HepG2 (cell line): ENCODE data around the gene ZNF175. TPM values are rescaled to one million over a fixed set of nuclear protein-coding genes. Genes with fewer than 3 reads are reported as not detected.
A peak's percentile ranks its signal among the peaks of the same experiment; 100 is the strongest.

Source experiments
- ATAC-seq: fragments of 200-7000 bp; cut with Tn5 transposase; 3 replicates; pipeline ENCODE4 v1.9.1; 2020; ENCODE audit warnings: mild to moderate bottlenecking, moderate library complexity
- Bru-seq: library from RNA; stranded (reverse); fragments of 400-500 nt; gene quantifications from one replicate; lab custom pipeline; 2021; lab: Mats Ljungman, UMichigan
- BruChase-seq, 2 experiments: library from RNA; stranded (reverse); fragments of 400-500 nt; gene quantifications; one replicate each; lab custom pipeline; 2021; lab: Mats Ljungman, UMichigan
- BruUV-seq: library from RNA; stranded (reverse); fragments of 400-500 nt; replicated peaks from 2 replicates; lab custom pipeline; 2021; lab: Mats Ljungman, UMichigan
- CTCF ChIA-PET: fragments of 300-600 bp; formaldehyde crosslinking; extraction: SDS; loops from one replicate; lab custom pipeline; 2021; ENCODE audit warnings: low total read pairs, inconsistent platforms, low intra/inter-chr PET ratio; lab: Yijun Ruan, JAX
- POLR2A ChIA-PET: fragments of 350-600 bp; sonication (Branson Sonifier 250); formaldehyde crosslinking; loops from one replicate; lab custom pipeline; 2020; ENCODE audit warnings: antibody characterized with exemption, inconsistent platforms; lab: Yijun Ruan, JAX
- DNase-seq: peaks from one replicate; pipeline ENCODE4 v3.0.0-alpha.2; 2015; ENCODE audit warnings: low spot score
- FAIRE-seq: peaks from 3 replicates; lab custom pipeline; 2011; peaks lifted over from hg19 to GRCh38; lab: Jason Lieb, UNC
- H2AFZ ChIP-seq: one replicate; pipeline ENCODE4 v1.6.1; 2011; ENCODE audit warnings: low read length, inconsistent platforms
- H3K27ac ChIP-seq: fragments of 300-600 bp; 3 replicates; pipeline ENCODE4 v1.8.0; 2011; ENCODE audit warnings: mixed run types, mild to moderate bottlenecking, mixed read lengths, low read length, inconsistent platforms; ENCODE audit not compliant: insufficient read depth; ENCODE audit errors: extremely low read length
- H3K27me3 ChIP-seq, 2 experiments: fragments of 200-600 bp in 1 of 2; 2 replicates in 1 of 2; 3 replicates in 1 of 2; pipeline versions ENCODE4 v1.6.0 to v1.8.0; 2011; ENCODE audit warnings: low read length in 2 of 2, mild to moderate bottlenecking in 2 of 2, moderate library complexity in 2 of 2, inconsistent platforms in 1 of 2; ENCODE audit not compliant: insufficient read depth in 2 of 2, control insufficient read depth in 1 of 2
- H3K36me3 ChIP-seq, 2 experiments: fragments of 200-600 bp in 1 of 2; replicated peaks in 1 of 2; 2 replicates in 1 of 2; 3 replicates in 1 of 2; pipeline versions ENCODE4 v1.5.1 to v1.8.0; 2011; ENCODE audit warnings: low read length in 2 of 2, inconsistent platforms in 1 of 2; ENCODE audit not compliant: insufficient read depth in 2 of 2, control insufficient read depth in 1 of 2
- H3K4me1 ChIP-seq: 2 replicates; pipeline ENCODE4 v1.5.1; 2012; ENCODE audit warnings: low read length, inconsistent platforms; ENCODE audit not compliant: insufficient read depth
- H3K4me2 ChIP-seq: 2 replicates; pipeline ENCODE4 v1.6.0; 2011; ENCODE audit warnings: low read depth, low read length, inconsistent platforms
- H3K4me3 ChIP-seq, 3 experiments: fragments of 200-600 bp in 1 of 3; sonication (generic), shearing (Covaris generic) in 1 of 3; replicated peaks in 1 of 3; 2 replicates each; pipeline ENCODE4 v1.5.1; 2011 to 2016; ENCODE audit warnings: low read length in 3 of 3, inconsistent platforms in 2 of 3, low read depth in 2 of 3, mild to moderate bottlenecking in 2 of 3, control low read depth in 1 of 3, mixed read lengths in 1 of 3; ENCODE audit not compliant: insufficient read depth in 1 of 3
- H3K79me2 ChIP-seq: one replicate; pipeline ENCODE4 v1.6.1; 2011; ENCODE audit warnings: low read length, inconsistent platforms; ENCODE audit not compliant: insufficient read depth
- H3K9ac ChIP-seq: 2 replicates; pipeline ENCODE4 v1.6.0; 2011; ENCODE audit warnings: mild to moderate bottlenecking, low read depth, low read length, inconsistent platforms; ENCODE audit not compliant: insufficient read depth
- H3K9me3 ChIP-seq: 2 replicates; pipeline ENCODE4 v1.5.1; 2012; ENCODE audit warnings: mild to moderate bottlenecking, low read length
- H4K20me1 ChIP-seq: 2 replicates; pipeline ENCODE4 v1.6.0; 2011; ENCODE audit warnings: inconsistent platforms, mild to moderate bottlenecking, low read length, moderate library complexity; ENCODE audit not compliant: insufficient read depth
- ARID5B ChIP-seq: IDR thresholded peaks from 2 replicates; pipeline ENCODE4 v1.4.0; 2020; ENCODE audit warnings: mild to moderate bottlenecking, missing genetic modification reagents
- PHF20 ChIP-seq: sonication (generic); formaldehyde crosslinking; IDR thresholded peaks from 2 replicates; pipeline ENCODE4 v1.5.0; 2020; ENCODE audit warnings: mild to moderate bottlenecking, missing genetic modification reagents
- POLR2G ChIP-seq: fragments of 200-400 bp; formaldehyde crosslinking; IDR thresholded peaks from 2 replicates; pipeline ENCODE4 v1.6.1; 2018; ENCODE audit warnings: mild to moderate bottlenecking, low read depth, low read length, moderate library complexity
- THAP8 ChIP-seq: sonication (generic); formaldehyde crosslinking; IDR thresholded peaks from 2 replicates; pipeline ENCODE4 v1.5.1; 2020; ENCODE audit warnings: missing genetic modification reagents, mild to moderate bottlenecking, borderline replicate concordance
- ZNF143 ChIP-seq: sonication (generic); formaldehyde crosslinking; IDR thresholded peaks from 2 replicates; pipeline ENCODE4 v1.4.0; 2020; ENCODE audit warnings: missing genetic modification reagents
- WGBS: methylation state at CpG from one replicate; pipeline ENCODE4 v1.1.6; 2017; ENCODE audit warnings: low lambda C conversion rate; 5-methylcytosine and 5-hydroxymethylcytosine counted together
- in situ Hi-C: cut with HindIII; loops from 2 replicates; pipeline ENCODE4 v1.10.0; 2017; ENCODE audit warnings: low pct_unique_long_range_greater_than_20kb; ENCODE audit not compliant: extremely low pct_ligation_motif_present
- intact Hi-C: fragments of 100-400 bp; cut with micrococcal nuclease; formaldehyde crosslinking; loops from one replicate; pipeline ENCODE4 v1.10.0; 2022; ENCODE audit not compliant: unreplicated experiment
- long read RNA-seq, 2 experiments: library from RNA in 1 of 2; library from polyadenylated mRNA in 1 of 2; stranded (forward) in 1 of 2; unstranded in 1 of 2; transcript quantifications; one replicate each; pipeline ENCODE4 v2.0.0, GENCODE V29; 2019 to 2022
- polyA minus RNA-seq, 3 experiments: library from RNA; depleted of rRNA, polyadenylated mRNA; stranded (reverse); fragments of >200 nt; gene quantifications; 2 replicates each; pipeline ENCODE4 v1.2.3, GENCODE V29; 2011; ENCODE audit warnings: low replicate concordance in 1 of 3
- polyA plus RNA-seq, 8 experiments: library from polyadenylated mRNA; depleted of rRNA in 3 of 8; stranded (reverse) in 7 of 8; unstranded in 1 of 8; fragments of >200 nt; fragmentation: Illumina TruSeq in 4 of 8; extraction: Trizol in 4 of 8; gene quantifications; 2 replicates each; pipeline versions ENCODE4 v1.2.1 to v1.2.3, GENCODE V29; 2011 to 2016; ENCODE audit warnings: low read depth in 4 of 8, missing spikeins in 1 of 8, mixed read lengths in 1 of 8; ENCODE audit not compliant: insufficient read depth in 1 of 8
- total RNA-seq, 5 experiments: library from RNA; depleted of rRNA; stranded (reverse); fragments of >200 nt; fragmentation: Illumina TruSeq; extraction: Trizol; gene quantifications; 2 replicates each; pipeline ENCODE4 v1.2.3, GENCODE V29; 2016; ENCODE audit warnings: low read depth in 1 of 5

ZNF175 gene
- total RNA-seq (2016; rRNA removed; fragmentation: Illumina TruSeq; extraction: Trizol): 1.5 and 2.3 TPM in 2 replicates
- total RNA-seq (2016; cell fraction: cytosol; rRNA removed; fragmentation: Illumina TruSeq; extraction: Trizol; ENCODE audit: low read depth): 0.09 and 0.10 TPM in 2 replicates
- 2.7 and 2.8 TPM in 2 replicates for total RNA-seq (2016; cell fraction: insoluble cytoplasmic fraction; rRNA removed; fragmentation: Illumina TruSeq; extraction: Trizol)
- total RNA-seq (2016; cell fraction: membrane; rRNA removed; fragmentation: Illumina TruSeq; extraction: Trizol): 0.65 and 1.1 TPM in 2 replicates
- 1.6 and 2.5 TPM in 2 replicates for total RNA-seq (2016; cell fraction: nucleus; rRNA removed; fragmentation: Illumina TruSeq; extraction: Trizol)
- 1.1 and 1.2 TPM in 2 replicates for polyA plus RNA-seq (2011; rRNA removed)
- 0.55 and 0.62 TPM in 2 replicates for polyA plus RNA-seq (2011; cell fraction: cytosol; rRNA removed)
- polyA plus RNA-seq (2011; cell fraction: nucleus; rRNA removed): 2.2 and 2.5 TPM in 2 replicates
- polyA plus RNA-seq (2012): 1.5 and 1.9 TPM in 2 replicates
- polyA plus RNA-seq (2016; cell fraction: cytosol; fragmentation: Illumina TruSeq; extraction: Trizol; ENCODE audit: low read depth): 0.11 and 0.20 TPM in 2 replicates
- 2.0 and 2.6 TPM in 2 replicates for polyA plus RNA-seq (2016; cell fraction: insoluble cytoplasmic fraction; fragmentation: Illumina TruSeq; extraction: Trizol; ENCODE audit: low read depth)
- 0.32 and 0.44 TPM in 2 replicates for polyA plus RNA-seq (2016; cell fraction: membrane; fragmentation: Illumina TruSeq; extraction: Trizol; ENCODE audit: low read depth)
- polyA plus RNA-seq (2016; cell fraction: nucleus; fragmentation: Illumina TruSeq; extraction: Trizol; ENCODE audit: insufficient read depth, low read depth): 2.6 and 6.4 TPM in 2 replicates
- polyA minus RNA-seq (2011; rRNA and poly(A)+ RNA removed; ENCODE audit: low replicate concordance): 2.2 and 5.2 TPM in 2 replicates
- 1.1 and 1.6 TPM in 2 replicates for polyA minus RNA-seq (2011; cell fraction: cytosol; rRNA and poly(A)+ RNA removed)
- polyA minus RNA-seq (2011; cell fraction: nucleus; rRNA and poly(A)+ RNA removed): 4.4 and 4.5 TPM in 2 replicates
- Bru-seq, nascent RNA: percentile 55 among the genes with signal in this experiment
- BruChase-seq, experiment 1, labeled RNA remaining after a 6-hour chase: percentile 48 among the genes with signal in this experiment
- BruChase-seq, experiment 2, labeled RNA remaining after a 2-hour chase: percentile 55 among the genes with signal in this experiment
- long read RNA-seq, experiment 1: 0 reads
- long read RNA-seq, experiment 2, full-length matches to known transcripts: 3 of 5 reads
- long read RNA-seq, experiment 2, partial matches to known transcripts: 0 of 5 reads
- long read RNA-seq, experiment 2, other reads (novel, unspliced or antisense): 2 of 5 reads

GRCh38 chr19:51570962-51571575 lies at the start of gene ZNF175:
TSS of gene ZNF175 (plus strand) at chr19:51571283. CDS start at chr19:51573330, 2,047 bp downstream.
- in situ Hi-C loops: no loop called here
- DNase-seq: peak; percentile 86
- POLR2A ChIA-PET: no interaction called here
- CTCF ChIA-PET: no interaction called here
- intact Hi-C loops: no loop called here
- H2AFZ ChIP-seq: no peak within 1 kb of the TSS
- peak within 1 kb of the TSS; percentile 64; the same call in 1 of the 2 replicates for H3K9ac ChIP-seq
- H3K4me3 ChIP-seq: peak within 1 kb of the TSS; percentile 65 to 75 (median 70)
- H3K27ac ChIP-seq: no peak within 1 kb of the TSS
- peaks cover 0 to 1% of the 10 kb centered on the region in 2 experiments; a peak in 1 of 5 replicates for H3K27me3 ChIP-seq
- no peaks in the 10 kb centered on the region for H4K20me1 ChIP-seq
- peak; percentile 80 for ATAC-seq
- H3K9me3 ChIP-seq: no peaks in the 10 kb centered on the region
- peaks cover 9% of the 10 kb centered on the region for H3K4me1 ChIP-seq
- no peaks in the 10 kb centered on the region for H3K79me2 ChIP-seq
- BruUV-seq: no TSS peak
- peak; percentile 89 for FAIRE-seq
- no peaks in the 10 kb centered on the region for H3K36me3 ChIP-seq
- WGBS: 30% methylated on average over 29 of the region's 30 CpGs
- H3K4me2 ChIP-seq: peak within 1 kb of the TSS; percentile 80
- TF ChIP-seq ZNF143 (CRISPR knock-in tag) (peak; percentile 60), POLR2G (0 out of 2 replicates have a peak, but pooled peaks have one; percentile 41), ARID5B (CRISPR knock-in tag) (0 out of 2 replicates have a peak, but pooled peaks have one; percentile 19), THAP8 (no peak), PHF20 (CRISPR knock-in tag) (peak; percentile 57)
